T-helper 17 cell (primary cell): ENCODE measurements around the gene C14orf132. TPM values are rescaled to one million over a fixed set of nuclear protein-coding genes. Genes with fewer than 3 reads are reported as not detected.
"Not testable (repeated sequence)": the region's sequence is repeated elsewhere in the genome, so short reads cannot be mapped to it uniquely, and the experiment has no call there.

Experiments used
- ATAC-seq: fragments of 150-1000 bp; cut with Tn5 transposase; 2 replicates; pipeline ENCODE4 v1.10.0; 2021; ENCODE audit warnings: mild to moderate bottlenecking, moderate library complexity
- DNase-seq, 3 donors: peaks; one replicate each; pipeline versions ENCODE4 v3.0.0 to v3.0.0-alpha.2; 2020 to 2021
- H3K9me3 ChIP-seq: one replicate; pipeline ENCODE4 v1.7.0; 2013; ENCODE audit warnings: low read length, mild to moderate bottlenecking; ENCODE audit not compliant: control insufficient read depth, poor library complexity, severe bottlenecking
- H3K27ac Mint-ChIP-seq: one replicate; pipeline ENCODE4 v1.8.0; 2022; ENCODE audit warnings: mild to moderate bottlenecking, moderate library complexity, mixed read lengths
- H3K27me3 Mint-ChIP-seq: one replicate; pipeline ENCODE4 v1.8.0; 2022; ENCODE audit warnings: mixed read lengths
- H3K36me3 Mint-ChIP-seq: one replicate; pipeline ENCODE4 v1.8.0; 2022; ENCODE audit warnings: low read depth, mixed read lengths
- H3K4me1 Mint-ChIP-seq: one replicate; pipeline ENCODE4 v1.8.0; 2022; ENCODE audit warnings: mild to moderate bottlenecking, mixed read lengths
- H3K4me3 Mint-ChIP-seq: one replicate; pipeline ENCODE4 v1.8.0; 2022; ENCODE audit warnings: mild to moderate bottlenecking, moderate library complexity, mixed read lengths
- total RNA-seq, 4 donors: library from RNA in 2 of 4; stranded (reverse) in 2 of 4; gene quantifications; one replicate each; pipeline ENCODE4 v1.2.3 and lab custom pipeline; 2022 to 2026

Gene C14orf132
- total RNA-seq, 2 donors from 2014 or later = 1.7 to 2.8 TPM

DNA sequence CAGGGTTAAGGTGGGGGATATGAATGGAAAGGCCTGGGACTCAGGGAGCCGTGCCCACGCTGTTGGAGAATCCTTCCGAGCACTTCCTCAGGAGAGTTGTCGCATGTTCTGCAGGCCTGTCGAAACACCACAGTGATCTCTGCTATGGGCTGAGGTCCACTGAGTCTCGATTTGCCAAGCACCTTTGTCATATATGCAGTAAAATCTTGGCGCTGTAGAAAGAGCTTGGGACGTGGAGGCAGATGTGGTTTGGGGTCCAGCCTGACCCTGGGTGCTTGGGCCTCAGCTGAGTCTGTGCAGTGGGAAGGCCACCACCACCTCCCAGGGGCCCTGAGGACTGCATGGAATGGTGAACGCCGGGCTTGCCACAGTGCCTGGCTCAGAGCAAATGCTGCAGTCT, 32.9 kb downstream of the C14orf132 start:
- no peak for DNase-seq
- ATAC-seq = no peak
- H3K9me3 ChIP-seq = no peaks in the 10 kb centered on the region
- no peaks in the 10 kb centered on the region for H3K36me3 Mint-ChIP-seq
- no peak overlapping the region for H3K4me3 Mint-ChIP-seq
- H3K27ac Mint-ChIP-seq = no peak overlapping the region
- H3K4me1 Mint-ChIP-seq = no peaks in the 10 kb centered on the region
- H3K27me3 Mint-ChIP-seq = peaks cover 12% of the 10 kb centered on the region

- H3K4me1 Mint-ChIP-seq = no peaks in the 10 kb centered on the region
- H3K27ac Mint-ChIP-seq = no peak overlapping the region
- peaks cover 15% of the 10 kb centered on the region for H3K27me3 Mint-ChIP-seq
- no peak for DNase-seq
- no peak overlapping the region for H3K4me3 Mint-ChIP-seq
- no peak for ATAC-seq
- H3K9me3 ChIP-seq = no peaks in the 10 kb centered on the region
- no peaks in the 10 kb centered on the region for H3K36me3 Mint-ChIP-seq
These were observed 33.6 kb downstream of the C14orf132 start for GRCh38 chr14:96072746-96073145.

- H3K9me3 ChIP-seq, DNase-seq, H3K4me1 Mint-ChIP-seq, H3K27ac Mint-ChIP-seq, ATAC-seq, H3K36me3 Mint-ChIP-seq, H3K4me3 Mint-ChIP-seq: not testable (repeated sequence)
- H3K27me3 Mint-ChIP-seq = peaks cover 20% of the 10 kb centered on the region
These were observed 34.3 kb downstream of the C14orf132 start for GRCh38 chr14:96073260-96074039.

GRCh38 chr14:96077983-96078624, 38.9 kb downstream of the C14orf132 start:
- H3K36me3 Mint-ChIP-seq = no peaks in the 10 kb centered on the region
- DNase-seq = no peak
- no peak for ATAC-seq
- H3K27ac Mint-ChIP-seq = no peak overlapping the region
- no peak overlapping the region for H3K4me3 Mint-ChIP-seq
- no peaks in the 10 kb centered on the region for H3K9me3 ChIP-seq
- no peaks in the 10 kb centered on the region for H3K4me1 Mint-ChIP-seq
- peaks cover 44% of the 10 kb centered on the region for H3K27me3 Mint-ChIP-seq

DNA sequence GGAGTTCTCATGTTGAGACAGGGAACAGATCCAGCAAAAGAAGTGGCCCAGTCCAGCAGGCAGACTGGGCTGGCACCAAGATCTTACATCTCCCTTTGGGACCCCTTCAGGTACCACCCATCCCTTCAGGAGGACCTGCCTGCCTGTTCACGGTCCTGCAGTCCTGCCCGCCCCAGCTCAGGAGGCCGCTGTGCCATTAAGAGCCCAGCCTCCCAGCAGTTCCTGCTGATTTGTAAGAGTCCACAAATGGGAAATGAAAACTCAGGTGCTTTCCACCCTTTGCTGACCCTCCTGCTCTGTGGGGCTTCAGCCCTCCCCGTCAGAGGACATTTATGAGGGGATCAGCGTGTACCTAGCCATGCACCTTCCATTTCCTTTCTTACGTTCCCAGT, 39.5 kb downstream of the C14orf132 start:
- H3K4me1 Mint-ChIP-seq = no peaks in the 10 kb centered on the region
- no peaks in the 10 kb centered on the region for H3K36me3 Mint-ChIP-seq
- ATAC-seq (no peak), DNase-seq (no peak)
- H3K4me3 Mint-ChIP-seq = no peak overlapping the region
- H3K9me3 ChIP-seq = no peaks in the 10 kb centered on the region
- H3K27ac Mint-ChIP-seq = no peak overlapping the region
- peaks cover 45% of the 10 kb centered on the region for H3K27me3 Mint-ChIP-seq

- Mint-ChIP-seq H3K4me3 (no peak overlapping the region), H3K36me3 (no peaks in the 10 kb centered on the region), H3K27me3 (peaks cover 49% of the 10 kb centered on the region), H3K27ac (no peak overlapping the region), H3K4me1 (peaks cover 2% of the 10 kb centered on the region)
- ATAC-seq = no peak
- no peaks in the 10 kb centered on the region for H3K9me3 ChIP-seq
- no peak for DNase-seq
These were observed 39.9 kb downstream of the C14orf132 start for GRCh38 chr14:96079066-96079465.

- DNase-seq = no peak
- Mint-ChIP-seq H3K36me3 (no peaks in the 10 kb centered on the region), H3K4me3 (no peak overlapping the region), H3K4me1 (peaks cover 2% of the 10 kb centered on the region), H3K27ac (no peak overlapping the region), H3K27me3 (peaks cover 54% of the 10 kb centered on the region)
- H3K9me3 ChIP-seq = no peaks in the 10 kb centered on the region
- ATAC-seq = no peak
These were observed 41.4 kb downstream of the C14orf132 start for GRCh38 chr14:96080571-96080970.

DNA sequence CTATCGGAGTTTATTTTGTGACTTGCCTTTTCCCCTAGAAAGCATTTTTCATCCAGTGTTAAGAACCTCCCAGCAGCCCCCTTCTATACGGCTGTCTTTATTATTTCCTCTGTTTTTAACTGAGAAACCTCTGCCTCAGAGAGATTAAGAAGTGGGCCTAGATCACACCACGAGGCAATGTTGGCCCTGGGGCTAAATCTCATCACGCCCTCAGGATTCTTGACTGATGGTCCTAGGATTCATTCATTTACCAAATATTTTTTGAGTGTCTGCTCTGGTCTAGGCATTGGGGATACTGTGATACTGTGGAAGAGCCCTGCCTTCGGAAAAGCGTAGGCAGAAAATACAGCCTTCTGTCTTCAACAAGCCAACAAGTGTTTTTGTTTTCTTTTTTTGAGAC, 42.1 kb downstream of the C14orf132 start:
- peaks cover 52% of the 10 kb centered on the region for H3K27me3 Mint-ChIP-seq
- DNase-seq (no peak), ATAC-seq (no peak)
- no peak overlapping the region for H3K4me3 Mint-ChIP-seq
- peaks cover 2% of the 10 kb centered on the region for H3K4me1 Mint-ChIP-seq
- no peaks in the 10 kb centered on the region for H3K36me3 Mint-ChIP-seq
- no peak overlapping the region for H3K27ac Mint-ChIP-seq
- H3K9me3 ChIP-seq = no peaks in the 10 kb centered on the region

DNA sequence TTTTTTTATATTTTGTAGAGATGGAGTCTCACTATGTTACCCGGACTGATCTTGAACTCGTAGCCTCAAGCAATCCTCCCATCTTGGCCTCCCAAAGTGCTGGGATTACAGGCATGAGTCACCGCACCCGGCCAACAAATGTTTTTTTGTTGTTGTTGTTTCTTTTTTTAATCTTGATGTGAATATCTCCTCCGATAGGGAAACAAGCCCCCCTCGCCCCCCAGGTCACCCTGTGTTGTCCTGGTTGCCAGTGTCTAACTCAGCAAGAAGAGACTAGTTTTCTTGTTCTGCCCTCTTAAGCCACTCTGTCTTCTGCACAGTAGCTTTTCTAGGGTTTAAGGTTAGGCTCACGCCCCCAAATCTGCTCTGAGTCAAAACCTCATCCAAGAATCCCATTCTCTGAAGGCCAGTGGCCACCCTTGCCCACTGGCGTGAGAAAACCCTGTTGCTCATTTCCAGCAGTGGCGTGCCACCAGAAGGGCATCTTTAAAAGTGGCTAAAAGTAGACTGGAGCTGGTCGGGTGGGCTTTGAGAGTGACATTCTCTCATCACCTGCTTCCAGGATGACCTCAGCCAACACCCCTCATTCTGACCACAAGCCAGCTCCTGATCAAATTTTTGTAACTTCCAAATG, 42.7 kb downstream of the C14orf132 start:
- no peak overlapping the region for H3K27ac Mint-ChIP-seq
- H3K36me3 Mint-ChIP-seq = no peaks in the 10 kb centered on the region
- H3K4me3 Mint-ChIP-seq = no peak overlapping the region
- H3K27me3 Mint-ChIP-seq = peaks cover 51% of the 10 kb centered on the region
- H3K9me3 ChIP-seq = no peaks in the 10 kb centered on the region
- no peak for DNase-seq
- peaks cover 2% of the 10 kb centered on the region for H3K4me1 Mint-ChIP-seq
- no peak for ATAC-seq

DNA sequence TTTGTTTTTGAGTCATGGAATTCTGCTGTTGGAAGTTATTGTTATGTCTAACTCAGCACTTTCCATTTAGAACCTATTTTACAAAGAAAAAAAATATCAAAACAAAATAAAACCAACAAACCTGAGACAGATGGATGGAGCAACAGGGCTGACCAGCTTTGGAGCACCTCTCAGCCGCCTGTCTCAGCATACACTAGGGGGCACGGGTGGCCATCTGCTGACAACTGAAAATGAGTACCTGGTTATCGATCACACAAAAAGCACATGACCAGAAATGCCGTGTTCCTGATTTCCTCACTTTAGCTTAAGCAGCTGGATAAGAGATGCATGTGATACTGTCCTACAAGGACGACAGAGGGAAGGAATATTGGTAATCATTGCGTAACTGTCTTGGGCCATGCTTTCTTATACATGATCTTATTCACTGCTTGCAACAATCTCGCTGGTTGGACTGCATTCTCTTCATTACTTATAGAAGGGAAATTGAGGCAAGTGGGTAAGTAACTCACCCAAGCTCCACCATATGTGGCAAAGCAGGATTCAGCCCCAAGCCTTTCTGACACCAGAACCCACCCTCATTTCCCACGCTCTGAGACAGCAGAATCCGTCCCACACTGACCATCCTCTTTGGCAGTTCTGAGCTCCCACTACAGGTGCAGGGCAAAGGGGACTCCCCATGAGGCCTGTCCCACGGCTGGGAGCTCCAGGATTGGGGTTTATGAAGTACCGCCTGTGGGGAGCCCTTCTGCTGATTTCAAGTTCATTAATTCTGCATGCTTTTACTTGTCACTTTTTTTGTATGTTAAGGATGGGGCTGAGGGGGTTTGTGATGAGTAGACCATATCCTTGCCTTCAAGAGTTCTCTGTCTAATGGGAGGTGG, 43.5 kb downstream of the C14orf132 start:
- H3K4me1 Mint-ChIP-seq = peaks cover 2% of the 10 kb centered on the region
- DNase-seq (no peak), ATAC-seq (no peak)
- no peaks in the 10 kb centered on the region for H3K36me3 Mint-ChIP-seq
- H3K27me3 Mint-ChIP-seq = peaks cover 45% of the 10 kb centered on the region
- H3K4me3 Mint-ChIP-seq = no peak overlapping the region
- H3K9me3 ChIP-seq = no peaks in the 10 kb centered on the region
- H3K27ac Mint-ChIP-seq = no peak overlapping the region

DNA sequence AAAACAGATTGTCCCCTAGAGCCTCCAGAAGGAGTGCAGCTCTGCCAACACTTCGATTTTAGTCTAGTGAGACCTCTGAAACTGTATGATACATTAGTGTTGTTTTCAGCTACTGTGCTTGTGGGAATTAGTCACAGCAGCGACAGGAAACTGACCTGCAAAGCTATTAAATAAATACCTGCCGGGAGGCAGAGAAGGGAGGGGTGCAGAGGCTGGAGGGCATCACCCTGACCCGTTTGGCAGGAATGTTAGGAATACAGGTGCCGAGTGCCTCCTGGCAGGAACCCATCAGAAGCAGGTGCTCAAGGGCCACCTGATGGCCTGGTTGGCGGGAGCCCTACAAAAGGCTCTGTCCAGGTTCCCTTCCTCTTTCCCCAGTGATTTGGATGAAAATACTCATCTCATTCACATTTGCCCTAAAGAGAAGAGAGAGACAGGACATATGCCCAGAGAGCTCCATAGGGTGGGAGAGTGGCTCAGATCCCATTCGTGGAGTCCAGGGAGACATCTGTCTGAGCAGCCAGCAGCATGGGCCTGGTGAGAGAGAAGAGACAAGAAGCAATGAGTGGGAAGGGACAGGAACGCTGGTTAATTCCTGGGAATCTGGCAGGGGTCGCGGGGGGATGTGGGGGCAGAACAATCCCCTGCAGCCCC, 44.6 kb downstream of the C14orf132 start:
- H3K27me3 Mint-ChIP-seq = peaks cover 36% of the 10 kb centered on the region
- H3K9me3 ChIP-seq = no peaks in the 10 kb centered on the region
- no peak overlapping the region for H3K27ac Mint-ChIP-seq
- no peak for DNase-seq
- H3K4me3 Mint-ChIP-seq = no peak overlapping the region
- ATAC-seq = no peak
- no peaks in the 10 kb centered on the region for H3K36me3 Mint-ChIP-seq
- peaks cover 2% of the 10 kb centered on the region for H3K4me1 Mint-ChIP-seq

- no peak for ATAC-seq
- H3K9me3 ChIP-seq = no peaks in the 10 kb centered on the region
- DNase-seq = no peak
- Mint-ChIP-seq H3K36me3 (no peaks in the 10 kb centered on the region), H3K27ac (peak overlapping the region; percentile 53), H3K27me3 (peaks cover 28% of the 10 kb centered on the region), H3K4me1 (peaks cover 2% of the 10 kb centered on the region), H3K4me3 (no peak overlapping the region)
These were observed 45.6 kb downstream of the C14orf132 start for GRCh38 chr14:96084796-96085195.
